NCI-H2196 treated with DMSO at 0.1 percent for 48 hours (cell line): ENCODE measurements around the gene RPE65.
"Not testable (repeated sequence)": the region's sequence is repeated elsewhere in the genome, so short reads cannot be mapped to it uniquely, and the experiment has no call there.

Experiments used
- DNase-seq: peaks from one replicate; lab custom pipeline; 2025; ENCODE audit not compliant: unreplicated experiment; lab: John Stamatoyannopoulos, UW

The RPE65 gene

GRCh38 chr1:68454534-68454933 lies 4.8 kb upstream of the RPE65 start:
- DNase-seq, result no peak

- no peak for DNase-seq
Observed at GRCh38 chr1:68453060-68453670, 3.4 kb upstream of the RPE65 start.

GRCh38 chr1:68448365-68448764 lies 1.4 kb downstream of the RPE65 start:
- DNase-seq, result no peak

GRCh38 chr1:68445709-68446108 lies 4.0 kb downstream of the RPE65 start:
- DNase-seq, result no peak

- DNase-seq, result no peak
Observed at GRCh38 chr1:68442822-68443556, 6.8 kb downstream of the RPE65 start.

GRCh38 chr1:68442006-68442405 lies 7.7 kb downstream of the RPE65 start:
- DNase-seq, result no peak

GRCh38 chr1:68438310-68438709 lies 11.4 kb downstream of the RPE65 start:
- DNase-seq, result no peak

GRCh38 chr1:68433395-68433794 lies 16.4 kb downstream of the RPE65 start:
- DNase-seq, result no peak

- no peak for DNase-seq
Observed at GRCh38 chr1:68431076-68431475, 18.7 kb downstream of the RPE65 start.

GRCh38 chr1:68429233-68429808 lies 20.4 kb downstream of the RPE65 start:
- DNase-seq, result no peak

GRCh38 chr1:68426594-68426993 lies 23.2 kb downstream of the RPE65 start:
- no peak for DNase-seq

- DNase-seq, result no peak
Observed at GRCh38 chr1:68421350-68421749, 28.4 kb downstream of the RPE65 start.

- DNase-seq, result no peak
Observed at GRCh38 chr1:68409426-68409825, 40.3 kb downstream of the RPE65 start.

- DNase-seq, result no peak
Observed at GRCh38 chr1:68401506-68401905, 48.2 kb downstream of the RPE65 start.

- not testable (repeated sequence) for DNase-seq
Observed at GRCh38 chr1:68395575-68395974, 54.2 kb downstream of the RPE65 start.

GRCh38 chr1:68392474-68392873 lies 57.3 kb downstream of the RPE65 start:
- not testable (repeated sequence) for DNase-seq

GRCh38 chr1:68385798-68386524 lies 63.8 kb downstream of the RPE65 start:
- DNase-seq, result not testable (repeated sequence)

GRCh38 chr1:68384872-68385411 lies 64.8 kb downstream of the RPE65 start:
- DNase-seq, result no peak

GRCh38 chr1:68384321-68384813 lies 65.4 kb downstream of the RPE65 start:
- DNase-seq, result no peak

GRCh38 chr1:68383092-68383491 lies 66.7 kb downstream of the RPE65 start:
- no peak for DNase-seq

- DNase-seq, result no peak
Observed at GRCh38 chr1:68379085-68379478, 70.7 kb downstream of the RPE65 start.
